MM.1S (cell line): ENCODE data around the gene PAFAH1B1.

Source experiments
- DNase-seq: peaks from one replicate; pipeline ENCODE4 v3.0.0-alpha.2; 2015
- H2AFZ ChIP-seq: fragments of 300-600 bp; sonication (generic); 2 replicates; pipeline ENCODE4 v1.6.0; 2016; ENCODE audit warnings: antibody characterized with exemption, low read length
- H3F3A ChIP-seq: fragments of 300-600 bp; sonication (generic); 2 replicates; pipeline ENCODE4 v1.6.1; 2016; ENCODE audit warnings: mild to moderate bottlenecking, antibody characterized with exemption, low read length, moderate library complexity, mixed read lengths; ENCODE audit not compliant: insufficient read depth
- H3K27ac ChIP-seq: fragments of 300-600 bp; sonication (generic); 2 replicates; pipeline ENCODE4 v1.5.1; 2016; ENCODE audit warnings: mild to moderate bottlenecking, low read length
- H3K27me3 ChIP-seq: fragments of 300-600 bp; sonication (generic); replicated peaks from 2 replicates; pipeline ENCODE4 v1.6.0; 2016; ENCODE audit warnings: low read length; ENCODE audit not compliant: insufficient read depth
- H3K36me3 ChIP-seq: fragments of 300-600 bp; sonication (generic); replicated peaks from 2 replicates; pipeline ENCODE4 v1.6.1; 2016; ENCODE audit warnings: mild to moderate bottlenecking, low read length, mixed read lengths; ENCODE audit not compliant: insufficient read depth
- H3K4me1 ChIP-seq: fragments of 300-600 bp; sonication (generic); 2 replicates; pipeline ENCODE4 v1.6.1; 2016; ENCODE audit warnings: low read length, mixed read lengths
- H3K4me2 ChIP-seq: fragments of 300-600 bp; sonication (generic); 2 replicates; pipeline ENCODE4 v1.6.0; 2016; ENCODE audit warnings: low read depth, low read length
- H3K4me3 ChIP-seq: fragments of 300-600 bp; sonication (generic); 2 replicates; pipeline ENCODE4 v1.5.1; 2016; ENCODE audit warnings: low read length, mixed read lengths
- H3K79me2 ChIP-seq: fragments of 300-600 bp; sonication (generic); 2 replicates; pipeline ENCODE4 v1.6.1; 2016; ENCODE audit warnings: mixed run types, low read length, mixed read lengths
- H3K9ac ChIP-seq: fragments of 300-600 bp; sonication (generic); 2 replicates; pipeline ENCODE4 v1.6.1; 2016; ENCODE audit warnings: low read length, mixed read lengths
- H3K9me2 ChIP-seq: fragments of 300-600 bp; sonication (generic); replicated peaks from 2 replicates; pipeline ENCODE4 v1.6.1; 2016; ENCODE audit warnings: mild to moderate bottlenecking, low read length, mixed read lengths; ENCODE audit not compliant: insufficient read depth
- H3K9me3 ChIP-seq: fragments of 300-600 bp; sonication (generic); replicated peaks from 2 replicates; pipeline ENCODE4 v1.6.1; 2016; ENCODE audit warnings: mild to moderate bottlenecking, low read length, mixed read lengths; ENCODE audit not compliant: insufficient read depth
- H4K20me1 ChIP-seq: fragments of 300-600 bp; sonication (generic); 2 replicates; pipeline ENCODE4 v1.6.1; 2016; ENCODE audit warnings: mild to moderate bottlenecking, low read length, moderate library complexity, mixed read lengths; ENCODE audit not compliant: insufficient read depth
- CTCF ChIP-seq: fragments of 300-600 bp; sonication (generic); IDR thresholded peaks from 2 replicates; pipeline ENCODE4 v1.5.1; 2016; ENCODE audit warnings: antibody characterized with exemption, low read length, mixed read lengths
- EZH2 ChIP-seq: fragments of 300-600 bp; sonication (generic); optimal IDR thresholded peaks from 2 replicates; pipeline ENCODE3; 2017; ENCODE audit warnings: low read depth, mild to moderate bottlenecking, antibody characterized with exemption, low read length, mixed read lengths
- EZH2phosphoT487 ChIP-seq: fragments of 300-600 bp; sonication (generic); IDR thresholded peaks from 2 replicates; pipeline ENCODE4 v1.6.1; 2018; ENCODE audit warnings: antibody characterized with exemption, low read length

The PAFAH1B1 gene

GRCh38 chr17:2634361-2634960 is 41.0 kb downstream of the PAFAH1B1 start:
- Histone ChIP-seq H3F3A (no peaks in the 10 kb centered on the region), H3K4me2 (no peak overlapping the region)
- DNase-seq: no peak

GRCh38 chr17:2635241-2635640 is 41.8 kb downstream of the PAFAH1B1 start:
- DNase-seq: no peak
- Histone ChIP-seq H3K9me3 (no peaks in the 10 kb centered on the region), H3K27me3 (no peaks in the 10 kb centered on the region), H4K20me1 (peaks cover 73% of the 10 kb centered on the region), H2AFZ (no peak overlapping the region), H3K9me2 (no peaks in the 10 kb centered on the region), H3K36me3 (peaks cover 7% of the 10 kb centered on the region; the same call in 1 of the 2 replicates), H3K27ac (no peak overlapping the region), H3K9ac (no peak overlapping the region), H3K79me2 (peaks cover 100% of the 10 kb centered on the region), H3K4me1 (0 out of 2 replicates have a peak, but pooled peaks cover 7% of the 10 kb centered on the region), H3K4me3 (no peak overlapping the region), H3K4me2 (no peak overlapping the region), H3F3A (no peaks in the 10 kb centered on the region)
- TF ChIP-seq CTCF: no peak
- TF ChIP-seq EZH2: no peak
- no peak for TF ChIP-seq EZH2phosphoT487

More at GRCh38 chr17:2634361-2634960, 41.0 kb downstream of the PAFAH1B1 start:
- H3K9me2 ChIP-seq: no peaks in the 10 kb centered on the region
- TF ChIP-seq EZH2phosphoT487: no peak
- no peak for TF ChIP-seq EZH2
- TF ChIP-seq CTCF: no peak
- H3K4me3 ChIP-seq: no peak overlapping the region
- H3K27ac ChIP-seq: no peak overlapping the region
- no peaks in the 10 kb centered on the region for H3K27me3 ChIP-seq
- H3K9me3 ChIP-seq: no peaks in the 10 kb centered on the region
- H2AFZ ChIP-seq: no peak overlapping the region
- H4K20me1 ChIP-seq: peaks cover 81% of the 10 kb centered on the region
- H3K79me2 ChIP-seq: peaks cover 100% of the 10 kb centered on the region
- no peak overlapping the region for H3K9ac ChIP-seq
- H3K36me3 ChIP-seq: peaks cover 7% of the 10 kb centered on the region; the same call in 1 of the 2 replicates
- H3K4me1 ChIP-seq: 0 out of 2 replicates have a peak, but pooled peaks cover 7% of the 10 kb centered on the region

DNA sequence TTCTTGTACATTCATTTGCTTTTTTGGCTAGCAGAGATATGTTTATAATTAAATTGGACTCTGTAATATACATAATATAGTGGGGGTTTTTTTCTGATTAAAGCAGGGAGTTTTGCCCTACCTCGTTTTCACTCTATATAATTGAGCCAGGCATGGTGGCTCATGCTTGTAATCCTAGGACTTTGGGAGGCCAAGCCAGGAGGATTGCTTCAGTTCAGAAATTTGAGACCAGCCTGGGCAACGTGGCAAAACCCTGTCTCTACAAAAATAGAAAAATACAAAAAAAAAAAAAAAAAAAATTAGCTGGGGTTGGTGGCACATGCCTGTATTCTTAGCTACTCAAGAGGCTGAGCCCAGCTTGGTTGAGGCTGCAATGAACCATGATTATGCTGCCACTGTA is 42.2 kb downstream of the PAFAH1B1 start:
- Histone ChIP-seq H3K79me2 (peaks cover 100% of the 10 kb centered on the region), H3K9me3 (no peaks in the 10 kb centered on the region), H4K20me1 (peaks cover 69% of the 10 kb centered on the region), H3K4me1 (0 out of 2 replicates have a peak, but pooled peaks cover 7% of the 10 kb centered on the region), H3K27ac (no peak overlapping the region), H3K27me3 (no peaks in the 10 kb centered on the region), H2AFZ (no peak overlapping the region), H3K4me3 (no peak overlapping the region), H3K9me2 (no peaks in the 10 kb centered on the region), H3K36me3 (peaks cover 7% of the 10 kb centered on the region; the same call in 1 of the 2 replicates), H3K4me2 (no peak overlapping the region), H3F3A (no peaks in the 10 kb centered on the region), H3K9ac (no peak overlapping the region)
- no peak for TF ChIP-seq EZH2phosphoT487
- no peak for TF ChIP-seq CTCF
- no peak for DNase-seq
